Measurements from ENCODE around the gene EED. TPM values are rescaled to one million over a fixed set of nuclear protein-coding genes. Genes with fewer than 3 reads are reported as not detected.

The EED gene
- 13.0 and 26.5 TPM in 2 replicates for total RNA-seq

GRCh38 chr11:86244522-86245368 is at the start of gene EED:
EED (plus strand) TSS chr11:86244753; CDS start chr11:86245230, 477 bp downstream.

GRCh38 chr11:86302092-86302793 is 57.7 kb downstream of the EED start, which contains the start of gene HIKESHI:
HIKESHI (plus strand) TSS chr11:86302240; CDS start chr11:86302449, 209 bp downstream.

Other genes with a start within 250 kb of the EED start
- gene PICALM, start 175.7 kb upstream of the EED start, total RNA-seq = 310 and 343 TPM in 2 replicates
- 53.3 and 69.0 TPM in 2 replicates for gene HIKESHI, start 57.5 kb downstream of the EED start, total RNA-seq
- 0.28 and 0.34 TPM in 2 replicates for gene CCDC81, start 130.1 kb downstream of the EED start, total RNA-seq